NB4 (cell line): ENCODE results near the gene COL1A1.

Source experiments
- DNase-seq: peaks from one replicate; pipeline ENCODE4 v3.0.0; 2010; ENCODE audit warnings: low read depth
- H3K4me3 ChIP-seq: one replicate; pipeline ENCODE4 v1.5.1; 2011; ENCODE audit warnings: mild to moderate bottlenecking, low read depth, low read length, moderate library complexity
- MYC ChIP-seq: IDR thresholded peaks from 2 replicates; pipeline ENCODE4 v1.6.1; 2011; ENCODE audit warnings: low read depth, low read length
- POLR2A ChIP-seq: IDR thresholded peaks from 2 replicates; pipeline ENCODE4 v1.6.1; 2011; ENCODE audit warnings: mild to moderate bottlenecking; ENCODE audit not compliant: insufficient read length; ENCODE audit errors: extremely low read depth
- TF ChIP-seq, protein P1 (sequence below): IDR thresholded peaks from one replicate; pipeline ENCODE4 v1.5.1; 2012; ENCODE audit warnings: low read depth, low read length
- TF ChIP-seq, protein P2 (sequence below): IDR thresholded peaks from 2 replicates; pipeline ENCODE4 v1.6.1; 2011; ENCODE audit warnings: low read depth, low read length

Gene COL1A1

GRCh38 chr17:50188531-50188920 lies 12.9 kb downstream of the COL1A1 start:
- no peak for DNase-seq
- TF ChIP-seq MYC = no peak
- TF ChIP-seq, protein P1, sequence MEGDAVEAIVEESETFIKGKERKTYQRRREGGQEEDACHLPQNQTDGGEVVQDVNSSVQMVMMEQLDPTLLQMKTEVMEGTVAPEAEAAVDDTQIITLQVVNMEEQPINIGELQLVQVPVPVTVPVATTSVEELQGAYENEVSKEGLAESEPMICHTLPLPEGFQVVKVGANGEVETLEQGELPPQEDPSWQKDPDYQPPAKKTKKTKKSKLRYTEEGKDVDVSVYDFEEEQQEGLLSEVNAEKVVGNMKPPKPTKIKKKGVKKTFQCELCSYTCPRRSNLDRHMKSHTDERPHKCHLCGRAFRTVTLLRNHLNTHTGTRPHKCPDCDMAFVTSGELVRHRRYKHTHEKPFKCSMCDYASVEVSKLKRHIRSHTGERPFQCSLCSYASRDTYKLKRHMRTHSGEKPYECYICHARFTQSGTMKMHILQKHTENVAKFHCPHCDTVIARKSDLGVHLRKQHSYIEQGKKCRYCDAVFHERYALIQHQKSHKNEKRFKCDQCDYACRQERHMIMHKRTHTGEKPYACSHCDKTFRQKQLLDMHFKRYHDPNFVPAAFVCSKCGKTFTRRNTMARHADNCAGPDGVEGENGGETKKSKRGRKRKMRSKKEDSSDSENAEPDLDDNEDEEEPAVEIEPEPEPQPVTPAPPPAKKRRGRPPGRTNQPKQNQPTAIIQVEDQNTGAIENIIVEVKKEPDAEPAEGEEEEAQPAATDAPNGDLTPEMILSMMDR = no peak

GRCh38 chr17:50187751-50188530 lies 13.5 kb downstream of the COL1A1 start:
- no peak for TF ChIP-seq POLR2A
- TF ChIP-seq MYC = no peak
- TF ChIP-seq, protein P2, sequence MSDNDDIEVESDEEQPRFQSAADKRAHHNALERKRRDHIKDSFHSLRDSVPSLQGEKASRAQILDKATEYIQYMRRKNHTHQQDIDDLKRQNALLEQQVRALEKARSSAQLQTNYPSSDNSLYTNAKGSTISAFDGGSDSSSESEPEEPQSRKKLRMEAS = no peak
- TF ChIP-seq, protein P1 = no peak
- no peak for DNase-seq
- no peak overlapping the region for H3K4me3 ChIP-seq

More at GRCh38 chr17:50188531-50188920, 12.9 kb downstream of the COL1A1 start:
- H3K4me3 ChIP-seq = no peak overlapping the region

DNA sequence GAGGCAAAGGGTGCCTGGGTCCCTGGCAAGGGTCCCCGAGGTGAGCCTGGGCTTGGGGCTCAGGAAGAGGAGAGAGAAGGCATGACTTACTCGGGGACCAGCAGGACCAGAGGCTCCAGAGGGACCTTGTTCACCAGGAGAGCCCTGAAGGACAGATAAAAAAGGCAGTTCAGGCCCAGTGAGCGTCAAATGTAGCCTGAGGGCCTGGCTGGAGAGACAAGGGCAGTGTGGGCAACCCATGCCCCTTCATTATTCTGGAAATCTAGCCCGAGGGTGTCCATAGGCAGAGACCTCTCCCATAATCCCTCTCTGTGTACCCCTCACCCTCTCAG lies 14.1 kb downstream of the COL1A1 start:
- DNase-seq = no peak
- TF ChIP-seq MYC (no peak), POLR2A (no peak)
- TF ChIP-seq, protein P1 = no peak
- TF ChIP-seq, protein P2 = no peak
- H3K4me3 ChIP-seq = no peak overlapping the region

DNA sequence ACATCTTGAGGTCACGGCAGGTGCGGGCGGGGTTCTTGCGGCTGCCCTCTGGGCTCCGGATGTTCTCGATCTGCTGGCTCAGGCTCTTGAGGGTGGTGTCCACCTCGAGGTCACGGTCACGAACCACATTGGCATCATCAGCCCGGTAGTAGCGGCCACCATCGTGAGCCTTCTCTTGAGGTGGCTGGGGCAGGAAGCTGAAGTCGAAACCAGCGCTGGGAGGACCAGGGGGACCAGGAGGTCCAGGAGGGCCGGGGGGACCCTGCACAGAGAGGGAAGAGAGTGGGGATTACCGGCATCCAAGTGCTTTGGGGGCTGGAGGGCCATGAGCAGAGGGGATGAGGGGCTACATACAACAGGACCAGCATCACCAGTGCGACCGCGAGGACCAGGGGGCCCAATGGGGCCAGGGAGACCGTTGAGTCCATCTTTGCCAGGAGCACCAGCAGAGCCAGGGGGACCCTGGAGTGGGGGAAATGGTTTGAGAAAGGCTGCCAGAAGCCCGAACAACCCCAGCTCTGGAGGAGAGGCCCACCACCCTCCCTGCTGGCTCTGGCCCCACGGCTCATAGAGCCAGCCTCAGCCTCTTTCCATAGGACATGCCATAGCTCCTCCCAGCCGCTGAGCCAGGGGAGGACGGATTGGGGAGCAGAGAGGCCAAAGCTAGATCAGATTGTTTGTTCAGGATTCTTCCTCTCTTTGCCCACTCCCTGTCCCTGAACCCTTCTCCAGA lies 14.6 kb downstream of the COL1A1 start:
- H3K4me3 ChIP-seq = no peak overlapping the region
- TF ChIP-seq, protein P2 = no peak
- TF ChIP-seq, protein P1 = no peak
- TF ChIP-seq POLR2A = no peak
- no peak for TF ChIP-seq MYC
- DNase-seq = no peak

- DNase-seq = no peak
- TF ChIP-seq, protein P1 = no peak
- no peak for TF ChIP-seq POLR2A
- TF ChIP-seq, protein P2 = no peak
- TF ChIP-seq MYC = no peak
- H3K4me3 ChIP-seq = no peak overlapping the region
Measured at GRCh38 chr17:50185631-50186471, 15.6 kb downstream of the COL1A1 start.
